RCC 7860 (cell line): ENCODE measurements around the gene HMCES.
"Not testable (repeated sequence)": the region's sequence is repeated elsewhere in the genome, so short reads cannot be mapped to it uniquely, and the experiment has no call there.

Experiments used
- DNase-seq: peaks from one replicate; pipeline ENCODE4 v3.0.0-alpha.2; 2015; ENCODE audit warnings: low spot score
- FAIRE-seq: peaks from 2 replicates; lab custom pipeline; 2012; peaks lifted over from hg19 to GRCh38; lab: Jason Lieb, UNC

Gene HMCES

GRCh38 chr3:129343643-129344360 lies 65.1 kb downstream of the HMCES start:
- FAIRE-seq (no peak), DNase-seq (no peak)

GRCh38 chr3:129344540-129345220 lies 66.0 kb downstream of the HMCES start:
- FAIRE-seq (no peak), DNase-seq (no peak)

DNA sequence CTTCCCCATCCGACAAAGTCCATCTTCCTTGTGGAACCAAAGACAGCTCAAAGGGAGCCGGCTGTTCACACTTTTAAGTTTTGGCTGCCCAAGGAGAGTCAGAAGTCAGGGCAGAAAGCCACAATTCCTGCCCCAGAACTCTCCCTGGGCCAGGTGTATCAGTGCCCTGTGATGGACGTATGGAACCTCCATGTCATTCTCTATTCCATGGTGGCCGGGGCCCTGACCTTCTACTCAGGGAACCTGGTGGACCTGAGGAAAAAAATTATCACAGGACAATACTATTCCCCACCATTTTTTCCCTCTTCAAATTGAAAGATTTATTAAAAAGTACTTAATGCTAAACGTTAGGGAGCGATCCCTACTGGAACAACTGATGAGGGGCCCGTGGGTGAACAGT lies 66.6 kb downstream of the HMCES start:
- no peak for FAIRE-seq
- no peak for DNase-seq

GRCh38 chr3:129345971-129346370 lies 67.3 kb downstream of the HMCES start:
- no peak for FAIRE-seq
- no peak for DNase-seq

- FAIRE-seq, result no peak
- no peak for DNase-seq
Measured at GRCh38 chr3:129346695-129347457, 68.2 kb downstream of the HMCES start.

GRCh38 chr3:129347458-129347845 lies 68.8 kb downstream of the HMCES start:
- no peak for FAIRE-seq
- no peak for DNase-seq

- no peak for FAIRE-seq
- no peak for DNase-seq
Measured at GRCh38 chr3:129348734-129349133, 70.1 kb downstream of the HMCES start.

DNA sequence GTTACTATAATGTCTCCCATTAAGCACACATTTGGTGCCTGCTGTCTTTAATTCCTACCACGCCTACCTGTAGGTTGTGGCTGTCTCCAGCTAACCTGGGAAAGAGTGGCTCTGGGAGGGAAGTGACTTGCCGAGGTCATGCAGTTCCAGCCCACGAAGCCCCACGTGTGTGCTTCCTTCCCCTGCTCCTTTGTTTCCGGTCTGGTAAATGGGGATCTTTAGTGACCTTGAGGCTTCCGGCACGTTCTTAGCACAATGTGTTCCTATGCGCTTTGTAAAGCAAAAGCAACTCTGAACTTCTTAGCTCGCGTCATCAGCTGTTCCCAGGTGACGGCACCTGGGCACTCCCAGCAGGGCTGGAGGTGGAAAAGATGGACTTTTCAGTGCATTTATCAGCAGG lies 70.5 kb downstream of the HMCES start:
- FAIRE-seq, result not testable (repeated sequence)

DNA sequence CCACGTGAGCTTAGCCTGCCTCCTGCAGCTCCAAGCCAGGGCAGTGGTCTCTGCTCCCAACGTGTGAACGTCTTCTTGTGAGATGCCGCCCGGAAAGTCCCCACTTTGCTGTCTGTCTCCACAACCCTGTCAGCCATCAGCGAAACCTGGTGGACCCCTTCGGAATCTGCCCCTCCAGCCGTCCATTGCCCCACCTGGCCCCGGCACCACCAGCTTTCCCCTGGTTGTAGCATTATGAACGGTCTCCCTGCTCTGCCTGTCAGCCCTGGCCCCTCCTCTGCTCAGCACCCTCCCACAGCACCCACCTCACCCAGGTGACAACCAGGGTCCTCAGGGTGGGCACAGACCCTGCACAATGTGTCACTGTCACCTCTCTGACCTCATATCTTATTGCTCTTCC lies 71.1 kb downstream of the HMCES start:
- FAIRE-seq (no peak), DNase-seq (no peak)

More for the DNA sequence above, 70.5 kb downstream of the HMCES start:
- not testable (repeated sequence) for DNase-seq

DNA sequence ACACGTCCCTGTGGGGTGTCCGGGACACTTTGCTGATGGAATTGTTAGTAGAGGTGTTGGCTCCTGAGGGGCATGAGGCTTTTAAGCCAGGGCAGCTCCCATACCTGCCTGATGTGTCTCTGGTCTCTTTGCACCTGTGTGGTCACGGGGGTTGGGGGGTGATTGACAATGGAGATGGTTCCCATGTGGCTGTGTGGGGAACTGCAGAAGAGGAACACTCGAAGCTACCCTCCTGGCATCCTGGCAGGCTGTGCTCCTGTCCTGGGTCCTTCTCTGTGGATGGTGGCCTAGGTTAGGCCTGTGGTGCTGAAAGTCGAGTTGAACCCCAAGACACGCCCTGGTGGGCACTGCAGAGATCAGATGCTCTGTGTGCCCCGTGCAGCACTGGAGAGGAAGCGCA lies 73.4 kb downstream of the HMCES start:
- FAIRE-seq (no peak), DNase-seq (no peak)

GRCh38 chr3:129352650-129353588 lies 74.2 kb downstream of the HMCES start:
- FAIRE-seq, result no peak
- DNase-seq, result no peak

- DNase-seq, result no peak
- no peak for FAIRE-seq
Measured at GRCh38 chr3:129353589-129353941, 74.9 kb downstream of the HMCES start.
